GM19438 (cell line): ENCODE measurements around the gene OPCML.
A peak's percentile ranks its signal among the peaks of the same experiment; 100 is the strongest.

ENCODE experiments used
- ATAC-seq: cut with Tn5 transposase; IDR thresholded peaks from one replicate; pipeline ENCODE4 v1.9.1; 2021; ENCODE audit warnings: low read depth; ENCODE audit not compliant: unreplicated experiment

The OPCML gene

DNA sequence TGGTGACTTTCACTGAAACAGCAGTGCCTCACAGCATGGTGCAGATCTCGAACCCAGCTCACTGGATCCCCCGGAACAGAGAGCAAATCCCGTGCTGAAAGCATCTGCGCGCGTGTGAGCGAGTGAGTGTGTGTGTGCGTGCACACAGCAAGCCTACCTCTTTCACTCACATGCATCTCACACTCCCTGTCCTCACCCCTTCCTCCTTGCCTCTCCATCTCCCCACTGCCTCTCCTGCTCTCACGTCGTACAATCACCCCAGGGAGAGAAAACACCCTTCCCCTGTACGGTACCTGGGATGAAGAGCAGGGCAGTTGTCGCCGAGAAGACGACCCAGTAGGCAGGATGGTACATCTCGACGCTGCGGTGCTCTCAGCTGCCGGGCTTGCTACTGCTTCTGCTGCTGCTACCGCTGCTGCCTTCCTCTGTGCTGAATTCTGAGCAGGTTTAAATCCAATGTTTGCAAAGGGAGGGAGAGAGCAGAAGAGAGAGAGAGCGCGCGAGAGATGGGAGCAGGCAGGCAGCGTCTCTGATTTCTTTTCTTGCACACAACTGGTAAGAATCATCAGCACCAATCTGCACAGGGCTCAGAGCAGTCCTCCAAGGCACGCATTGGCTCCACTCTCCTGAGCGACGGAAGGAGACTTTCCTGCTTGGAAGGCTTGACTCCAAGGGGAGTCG is at the start of gene OPCML:
TSS of gene OPCML (minus strand) at position 531 of the 681 bp plus-strand sequence.
- no peak for ATAC-seq

DNA sequence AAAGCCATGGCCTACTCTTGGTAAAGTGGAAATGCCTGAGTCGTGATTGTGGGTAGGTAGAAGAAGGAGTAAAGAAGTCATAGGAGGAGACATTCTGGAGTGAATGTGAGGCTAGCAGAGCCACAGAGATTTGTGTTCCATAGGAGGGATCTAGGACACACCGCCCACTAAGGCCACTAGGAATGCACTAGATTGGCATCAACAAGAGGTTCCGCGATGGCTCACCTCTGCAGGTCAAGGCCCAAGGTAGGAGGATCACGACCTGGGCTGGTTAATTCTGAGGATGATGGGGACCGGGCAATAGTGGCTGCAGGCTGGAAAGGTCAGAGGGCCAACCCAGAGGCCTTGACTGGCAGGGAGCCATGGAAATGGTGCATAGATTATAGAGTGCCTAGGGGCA is 48.8 kb upstream of the OPCML start:
- ATAC-seq = no peak

DNA sequence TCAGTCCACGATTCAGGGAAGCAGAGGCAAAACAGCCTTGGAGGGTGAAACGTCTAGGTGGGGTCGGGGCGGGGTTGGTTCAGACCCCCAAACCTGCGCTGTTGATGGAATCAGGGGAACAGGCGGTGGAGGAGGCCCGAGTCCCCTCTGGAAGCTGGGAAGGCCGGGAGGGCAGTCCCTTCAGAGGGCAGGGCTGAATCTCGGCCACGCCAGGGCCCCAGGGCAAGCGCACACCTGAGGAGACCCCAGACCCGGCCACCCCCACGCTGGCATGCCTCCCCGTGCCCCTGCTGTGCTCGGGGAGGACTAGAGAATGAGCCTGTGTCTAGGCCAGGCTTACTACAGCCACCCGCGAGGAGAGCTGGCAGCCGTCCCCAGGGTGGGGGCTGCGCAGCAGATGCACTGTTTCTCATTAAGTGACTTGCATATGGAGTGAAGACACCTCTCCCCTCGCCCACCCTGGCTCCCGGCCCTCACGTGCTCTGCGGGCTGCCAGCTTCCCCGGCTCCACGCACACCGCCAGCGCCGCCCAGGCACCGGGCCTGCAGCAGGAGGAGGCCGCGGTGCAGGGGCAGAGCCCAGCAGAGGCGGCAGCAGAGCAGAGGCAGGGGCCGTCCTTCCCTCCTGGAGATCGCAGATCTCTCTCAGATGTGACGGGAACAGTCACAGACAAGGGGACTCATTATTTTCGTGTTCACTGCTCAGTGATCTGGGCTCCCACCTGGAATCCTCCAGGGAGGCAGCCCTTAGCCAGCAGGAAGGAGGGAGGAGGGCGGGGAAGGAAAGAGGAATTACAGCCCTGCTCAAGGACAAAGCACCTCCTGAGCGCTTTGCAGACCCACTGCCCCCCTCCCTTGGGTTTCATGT is 47.1 kb upstream of the OPCML start:
- ATAC-seq = no peak

DNA sequence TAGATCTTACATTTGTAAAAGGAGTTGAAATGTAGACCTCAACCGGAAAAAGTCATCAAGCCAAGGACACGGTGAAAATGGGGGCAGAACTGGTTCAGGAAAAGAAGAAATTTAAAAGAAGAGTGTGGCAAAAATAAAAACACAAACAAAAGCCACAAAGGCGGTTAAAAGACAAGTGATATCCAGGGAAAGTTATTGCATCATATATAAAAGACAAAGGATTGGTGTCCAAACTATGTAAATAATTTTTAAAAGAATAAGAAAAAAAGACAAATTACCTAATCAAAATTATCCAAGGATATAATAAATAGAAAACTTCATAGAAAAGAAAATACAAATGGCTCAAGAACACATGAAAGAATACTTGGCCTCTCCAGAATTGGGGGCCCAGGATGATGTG is 45.1 kb upstream of the OPCML start:
- no peak for ATAC-seq

DNA sequence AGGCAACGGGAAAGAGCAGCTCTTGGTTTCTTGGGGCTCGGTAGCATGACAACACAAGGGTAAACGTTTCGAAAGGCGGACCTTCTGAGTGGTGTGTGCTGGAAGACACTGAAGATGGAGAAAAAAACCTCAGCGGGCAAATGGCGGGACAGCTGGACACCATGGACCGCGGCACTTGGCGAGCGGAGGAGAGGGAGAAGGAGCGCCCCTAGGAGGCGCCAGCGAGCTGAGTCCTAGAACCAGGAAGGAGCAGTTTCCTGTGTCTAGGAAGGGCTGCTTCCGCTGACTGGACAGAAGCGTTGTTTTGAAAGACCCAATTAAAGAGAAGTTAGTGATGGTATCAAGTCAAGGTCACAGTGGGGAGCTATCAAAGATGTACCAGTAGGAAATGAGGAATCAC is 44.0 kb upstream of the OPCML start:
- ATAC-seq = no peak

DNA sequence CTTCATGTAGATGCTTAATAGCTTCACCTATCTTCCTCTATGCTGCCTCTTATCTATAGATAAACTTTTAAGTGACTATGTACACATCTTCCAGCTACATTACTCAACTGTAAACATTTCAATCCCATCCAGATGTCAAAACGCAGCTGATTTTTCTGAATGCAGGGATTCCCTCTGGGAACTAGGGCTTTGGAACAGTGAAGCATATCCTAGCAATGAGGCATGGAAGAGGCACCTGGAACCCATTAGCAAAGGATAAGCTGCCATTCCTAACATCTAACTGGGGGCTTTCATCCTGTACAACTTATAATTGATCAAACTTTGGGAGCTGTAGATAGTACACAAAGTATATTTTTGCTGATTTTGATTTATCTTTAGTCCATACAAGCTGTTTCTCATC is 40.8 kb upstream of the OPCML start:
- no peak for ATAC-seq

DNA sequence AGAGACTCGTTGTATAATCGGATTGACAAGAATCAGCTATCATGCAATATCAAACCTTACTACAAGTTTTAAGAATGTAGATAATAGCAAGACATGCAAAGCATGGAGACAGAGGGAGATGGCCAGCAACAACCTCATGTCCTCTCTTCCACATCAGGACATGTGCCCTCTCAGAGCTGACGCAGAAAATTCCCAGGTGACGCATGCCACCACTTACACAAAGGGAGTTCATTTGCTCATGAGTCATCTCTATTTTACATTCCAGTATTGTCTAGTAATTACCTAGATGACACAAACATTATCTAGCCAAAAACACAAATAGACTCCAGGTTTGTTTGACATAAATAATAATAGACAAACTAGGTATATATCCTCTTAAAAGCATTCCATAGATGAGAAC is 38.1 kb upstream of the OPCML start:
- ATAC-seq = no peak

DNA sequence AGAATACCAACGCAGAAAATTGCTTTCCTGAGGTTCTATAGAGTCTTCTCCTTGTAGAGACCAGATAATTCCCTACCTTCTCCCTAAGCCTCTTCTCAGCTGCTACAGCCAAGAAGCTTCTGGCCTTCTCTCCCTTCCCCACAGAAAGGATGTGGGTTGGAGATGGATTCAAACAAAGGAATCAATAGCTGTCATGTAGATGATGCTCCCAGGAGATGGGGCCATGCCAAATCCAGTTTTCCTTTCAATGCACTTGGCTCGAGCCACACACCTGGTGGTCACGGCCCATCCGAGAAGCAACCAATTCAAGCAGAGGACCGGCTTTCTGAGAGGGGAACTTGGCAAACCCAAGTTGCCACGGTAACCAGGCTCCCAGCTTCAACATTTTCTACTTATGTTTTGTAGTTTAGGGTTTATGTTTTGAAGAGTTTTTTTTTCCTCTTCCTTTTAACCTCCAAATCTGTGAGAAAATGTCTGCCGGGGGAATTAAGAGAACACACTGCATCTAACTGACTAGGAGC is 31.3 kb upstream of the OPCML start:
- ATAC-seq = no peak

DNA sequence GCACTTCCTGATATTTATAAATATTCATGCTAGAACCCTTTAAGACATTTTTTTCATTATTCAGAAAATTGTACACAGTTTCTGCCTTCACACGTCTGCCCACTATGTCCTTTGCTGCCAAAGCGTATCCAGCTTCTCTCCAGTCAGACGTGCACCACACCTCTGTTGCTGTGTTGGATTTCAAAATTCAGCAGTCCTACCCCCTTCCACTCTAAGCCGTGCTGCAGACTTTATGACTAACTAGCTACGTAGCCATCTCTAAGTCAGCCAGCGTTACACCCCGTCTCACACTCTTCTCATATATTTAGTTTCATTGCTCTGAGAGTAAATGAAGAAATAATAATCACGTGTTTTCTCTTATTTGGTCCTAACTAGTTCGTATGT is 28.2 kb upstream of the OPCML start:
- no peak for ATAC-seq

DNA sequence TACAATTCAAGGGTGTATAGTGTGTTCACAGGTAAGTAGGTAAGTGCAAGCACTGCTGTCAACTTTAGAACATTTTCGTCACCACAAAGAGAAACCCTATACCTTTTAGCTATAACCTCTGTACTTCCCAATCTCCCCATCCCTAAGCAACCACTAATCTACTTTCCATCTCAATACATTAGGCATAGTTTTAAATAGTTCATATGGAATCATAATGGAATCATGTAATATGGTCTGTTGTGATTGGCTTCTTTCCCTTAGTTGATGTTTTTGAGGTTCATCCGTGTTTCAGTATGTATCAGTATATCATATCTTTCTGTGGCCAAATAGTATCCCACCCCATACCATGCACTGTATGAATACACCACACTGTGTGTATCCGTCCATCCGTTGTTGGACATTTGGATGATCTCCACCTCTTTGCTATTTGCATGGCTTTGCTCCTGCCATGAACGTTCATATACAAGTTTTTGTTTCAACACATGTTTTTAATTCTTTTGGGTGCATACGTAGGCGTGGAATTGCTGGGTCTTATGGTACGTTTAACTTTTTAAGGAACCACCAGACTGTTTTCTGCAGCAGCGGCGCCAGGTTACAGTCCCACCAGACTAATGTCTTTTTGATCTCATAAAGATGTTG is 27.7 kb upstream of the OPCML start:
- ATAC-seq = no peak

DNA sequence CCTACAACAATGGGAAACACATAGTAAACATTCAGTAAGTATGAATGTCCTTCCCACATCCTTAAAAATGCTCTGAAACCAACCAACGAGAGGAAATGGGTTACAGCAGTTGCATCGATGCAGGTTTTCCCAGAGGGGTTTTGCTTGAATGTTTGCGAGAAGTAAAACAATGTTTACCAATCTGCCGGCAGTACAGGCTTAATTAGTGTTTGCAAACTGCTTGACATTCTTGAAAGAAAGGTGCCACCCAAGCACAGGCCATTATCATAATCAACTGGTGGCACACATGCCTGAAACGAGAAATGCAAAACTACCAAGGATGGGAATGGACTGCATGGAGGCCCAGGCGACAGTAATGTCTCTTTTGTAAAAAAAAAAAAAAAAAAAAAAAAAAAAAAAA is 27.1 kb upstream of the OPCML start:
- no peak for ATAC-seq

DNA sequence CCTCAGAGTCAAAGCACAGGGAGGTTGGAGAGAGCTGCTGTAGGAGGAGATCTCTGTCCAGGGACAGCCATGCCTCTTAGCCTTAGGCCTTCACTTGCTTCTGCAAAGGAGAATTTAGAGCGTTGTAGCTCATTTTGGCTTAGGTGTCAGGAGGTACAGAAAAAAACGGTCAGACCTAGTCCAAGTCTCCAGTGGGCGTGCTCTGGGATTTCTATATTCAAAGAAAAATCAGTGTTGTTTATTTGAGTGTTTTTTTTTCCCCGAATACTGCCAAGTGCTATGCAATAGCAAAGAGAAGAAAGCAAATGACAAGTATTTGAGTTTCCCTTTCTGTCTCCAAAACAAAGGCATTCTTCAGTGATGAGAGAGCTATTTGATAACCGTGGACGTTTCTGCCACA is 22.7 kb upstream of the OPCML start:
- no peak for ATAC-seq

DNA sequence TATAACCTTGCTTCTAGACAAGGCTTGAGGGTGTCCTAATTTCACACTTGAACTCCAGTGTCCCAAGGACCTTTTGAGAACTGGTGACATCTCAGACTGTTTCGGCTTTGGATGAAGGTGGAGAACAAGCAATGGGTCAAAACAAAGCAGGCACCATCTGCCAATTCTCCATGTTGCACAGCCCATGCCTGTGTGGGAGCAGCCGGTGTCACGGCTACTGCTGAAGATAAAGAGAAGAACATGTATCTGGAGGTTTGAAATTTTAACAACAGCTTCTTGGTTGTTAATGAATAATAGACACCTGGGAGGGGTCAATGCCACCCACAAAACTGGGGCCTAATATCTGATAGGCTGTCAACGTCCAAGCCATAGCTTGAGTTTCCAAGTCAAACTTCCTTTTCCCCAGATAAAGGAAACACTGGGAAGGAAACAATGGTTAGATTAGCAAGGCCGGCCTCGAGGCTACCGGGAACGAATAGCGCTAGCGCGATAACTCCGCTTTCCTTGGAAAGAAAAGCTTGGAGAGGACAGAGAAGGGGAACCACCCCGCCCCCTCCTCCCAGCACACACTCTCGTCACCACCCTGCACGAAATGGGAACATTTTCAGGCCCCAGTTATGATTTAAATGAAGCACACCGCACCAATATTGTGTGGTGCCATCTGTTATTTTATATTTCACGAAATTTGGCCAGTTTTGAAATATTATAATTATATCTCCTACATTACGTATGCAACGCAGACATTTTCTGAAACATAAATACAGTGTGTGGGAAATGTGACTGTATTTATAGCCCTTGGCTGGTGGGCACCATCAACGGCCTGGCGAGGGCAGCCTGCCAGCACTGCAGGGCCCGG is 21.8 kb upstream of the OPCML start:
- no peak for ATAC-seq

DNA sequence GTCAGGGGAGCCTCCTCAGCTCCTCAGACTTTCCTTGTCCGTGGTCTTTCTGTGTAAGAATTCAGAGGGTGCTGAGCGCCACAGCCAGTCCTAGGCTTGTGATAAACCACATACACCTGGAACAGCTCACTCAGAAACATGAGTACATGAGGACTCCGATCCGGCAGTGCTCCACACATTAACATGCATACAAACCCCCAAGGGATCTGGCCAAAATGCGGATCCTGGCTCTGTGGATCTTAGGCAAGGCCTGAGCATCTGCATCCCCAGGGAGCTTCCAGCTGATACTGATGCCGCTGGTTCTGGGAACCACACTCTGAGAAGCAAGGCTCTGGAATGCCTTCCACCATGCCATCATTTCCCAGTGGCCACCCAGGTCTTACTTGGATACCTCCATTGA is 20.6 kb upstream of the OPCML start:
- ATAC-seq = no peak

DNA sequence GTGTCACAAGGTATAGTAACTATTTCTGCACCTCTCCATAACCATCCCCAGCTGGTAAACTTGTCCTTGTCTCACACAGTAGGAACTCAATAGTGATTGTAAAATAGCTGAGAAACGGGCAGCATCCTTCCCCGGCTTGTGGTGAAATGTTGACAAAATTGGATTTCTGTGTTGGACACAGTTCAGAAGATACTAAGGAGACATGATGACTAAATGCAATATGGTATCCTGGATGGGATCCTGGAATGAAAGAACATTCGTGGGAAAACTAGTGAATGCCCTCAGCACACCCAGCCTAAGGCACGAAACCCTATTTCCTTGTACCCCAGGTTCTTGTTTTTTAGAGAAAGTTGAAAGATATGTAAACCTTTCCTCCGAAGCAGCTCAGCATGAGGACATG is 18.8 kb upstream of the OPCML start:
- ATAC-seq = no peak

DNA sequence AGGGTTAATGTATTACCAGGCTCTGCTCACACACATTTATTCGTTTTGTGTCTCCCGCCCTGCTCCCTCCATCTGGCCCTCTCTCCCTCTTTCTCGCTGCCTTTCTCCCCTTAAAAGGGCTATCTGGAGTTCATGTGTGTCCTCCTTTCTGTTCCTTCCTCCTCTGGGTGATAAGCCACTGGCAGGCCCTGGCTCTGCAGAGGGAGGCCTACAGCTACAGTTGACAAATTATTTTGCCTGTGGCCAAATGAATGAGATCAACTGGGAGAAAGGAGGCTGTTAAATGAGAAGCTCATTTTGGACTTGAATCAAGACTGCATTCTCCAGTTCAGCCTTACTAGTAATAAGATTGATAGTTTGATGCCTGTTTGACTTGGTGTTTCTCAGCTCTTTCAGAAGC is 17.5 kb upstream of the OPCML start:
- no peak for ATAC-seq

DNA sequence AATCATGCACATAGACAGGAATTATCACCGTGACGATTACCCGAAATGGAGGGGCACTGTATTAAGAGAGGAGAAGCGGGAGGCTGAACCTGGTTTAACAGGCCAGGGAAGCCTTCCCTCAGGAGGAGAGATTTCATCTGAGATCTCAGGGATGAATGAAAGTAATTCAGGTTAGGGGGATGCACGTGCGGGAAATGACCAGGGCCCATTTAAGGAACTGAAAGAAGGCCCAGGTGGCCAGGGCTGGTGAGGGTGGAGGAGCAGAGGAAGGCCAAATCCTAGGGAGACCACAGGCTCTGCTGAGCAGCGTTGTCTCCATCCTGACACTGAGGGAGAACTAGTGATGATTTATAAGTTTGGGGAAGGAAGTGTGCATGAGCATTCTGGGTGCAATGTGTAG is 16.3 kb upstream of the OPCML start:
- ATAC-seq = no peak

DNA sequence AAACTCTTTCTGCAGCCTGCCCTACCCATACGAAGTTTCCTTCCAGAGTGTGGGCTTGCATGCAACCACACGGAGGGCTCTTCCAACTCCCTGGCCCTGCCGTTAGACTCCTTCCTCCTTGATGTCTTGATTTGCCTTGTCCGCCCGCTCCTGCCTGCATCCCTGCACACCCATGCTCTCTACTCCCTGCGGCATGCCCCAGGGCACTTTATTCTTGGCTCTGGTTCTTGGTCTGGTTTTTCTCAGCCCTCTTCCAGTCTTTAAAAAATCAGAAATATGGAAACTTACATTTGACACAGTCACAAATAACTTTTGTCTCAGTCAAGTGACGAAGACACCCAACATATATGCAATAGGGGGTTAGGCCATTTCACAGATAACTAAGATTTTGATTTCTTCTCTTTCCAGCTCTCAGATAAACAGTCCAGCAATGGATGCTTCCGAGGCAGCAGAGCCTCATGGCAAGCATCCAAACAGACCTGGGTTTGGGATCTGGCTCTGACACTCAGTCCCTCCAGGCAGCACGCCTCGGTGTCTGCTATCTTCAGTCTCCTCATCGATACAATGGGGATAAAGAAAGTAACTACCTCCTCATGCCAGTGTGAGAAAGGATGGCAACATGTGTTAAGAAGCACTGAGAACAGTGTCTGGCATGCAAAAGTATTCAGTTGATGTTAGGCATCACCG is 15.7 kb upstream of the OPCML start:
- ATAC-seq = no peak

DNA sequence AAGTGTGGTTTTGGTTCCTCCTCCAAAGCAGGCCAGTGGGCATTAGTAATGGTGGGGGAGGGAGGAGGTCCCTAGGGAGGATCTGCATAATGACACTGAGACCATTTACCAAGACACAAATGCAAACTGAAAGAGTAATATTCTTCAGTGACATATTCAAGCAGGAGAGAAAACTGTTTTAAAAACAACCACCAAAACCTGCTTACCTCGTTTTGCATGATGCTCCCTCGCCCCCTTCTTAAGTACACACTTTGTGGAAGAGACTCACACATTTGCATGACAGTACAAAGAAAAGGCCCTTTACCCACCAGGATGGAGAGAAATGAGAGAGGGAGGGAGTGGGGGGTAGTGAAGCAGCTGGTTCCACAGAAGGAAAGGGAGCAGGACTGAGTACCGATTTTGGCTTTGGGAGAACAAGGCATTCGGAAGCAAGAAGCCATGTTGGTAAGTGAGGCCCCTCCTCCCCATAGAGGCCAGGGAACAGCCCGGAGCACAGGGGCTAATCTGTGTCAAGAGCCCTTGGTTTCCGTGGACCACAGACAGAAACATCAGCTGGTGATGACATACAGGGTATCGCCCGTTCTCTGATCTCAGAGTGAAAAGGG is 13.0 kb upstream of the OPCML start:
- peak; percentile 69 for ATAC-seq

DNA sequence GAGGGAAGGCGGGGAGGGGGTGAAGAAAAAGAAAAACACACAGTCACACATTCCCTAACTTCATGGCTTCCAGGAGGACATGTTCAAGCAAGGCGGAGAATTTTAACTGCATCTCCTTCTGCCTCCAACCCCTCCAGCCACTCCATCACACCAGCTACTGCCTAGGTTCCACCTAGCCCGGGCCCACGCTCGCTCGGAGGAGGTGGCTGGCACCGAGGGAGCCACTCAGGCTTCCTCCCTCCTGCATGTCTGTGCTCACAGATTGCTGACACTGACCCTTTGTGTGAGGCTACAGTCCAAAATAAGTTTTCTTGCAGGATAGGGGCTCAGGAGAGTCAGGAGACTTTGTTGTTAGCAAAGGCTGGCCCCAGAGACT is 9.4 kb upstream of the OPCML start:
- no peak for ATAC-seq
